ENCODE data around the gene CROCC2. TPM values are rescaled to one million over a fixed set of nuclear protein-coding genes. Genes with fewer than 3 reads are reported as not detected.

CROCC2 gene
- total RNA-seq (not detected), polyA plus RNA-seq (0.08 TPM)

DNA sequence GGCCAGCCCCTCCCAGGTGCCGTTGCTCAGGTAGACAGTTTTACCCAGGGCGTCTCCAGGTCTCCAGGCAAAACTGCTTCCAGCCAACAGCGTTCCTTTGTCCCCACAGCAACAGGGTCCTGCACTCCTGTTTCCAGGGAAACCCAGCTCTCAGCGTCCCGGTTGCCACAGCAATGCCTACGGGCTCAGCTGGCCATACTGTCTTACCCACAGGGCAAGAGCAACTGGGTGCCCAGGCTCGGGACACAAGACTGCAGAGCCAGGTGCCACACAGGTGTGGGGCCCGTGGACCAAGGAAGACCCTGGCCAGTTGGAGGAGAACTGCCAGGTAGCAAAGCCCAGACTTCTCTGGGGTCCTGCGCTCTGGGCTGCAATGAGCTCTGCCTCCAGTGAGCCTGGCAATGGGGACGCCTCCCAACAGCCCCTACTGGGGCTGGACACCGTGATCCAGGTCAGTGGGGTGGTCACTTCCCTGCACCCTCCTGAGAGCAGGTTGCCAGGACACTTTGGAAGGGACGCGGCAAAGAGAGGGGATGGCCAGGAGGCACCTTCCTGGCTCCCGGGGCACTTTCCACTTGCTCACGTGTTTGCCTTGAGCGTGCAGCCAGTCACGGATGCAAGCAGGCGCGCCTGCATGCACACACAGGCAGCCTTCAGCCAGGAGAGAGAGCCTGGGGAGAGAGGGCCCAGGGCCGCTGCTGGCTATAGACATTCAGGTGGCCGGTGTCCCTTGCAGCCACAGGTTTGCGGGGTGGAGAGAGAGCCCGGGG, at the start of gene CROCC2:
CROCC2 (plus strand) TSS at position 196 of the 770 bp plus-strand sequence; CDS start at position 374, 178 bp downstream.
- no peak for DNase-seq (ENCODE audit: extremely low spot score)
- Histone ChIP-seq H3K27ac (ENCODE audit: low read depth) (no peak within 1 kb of the TSS), H3K4me3 (ENCODE audit: low read depth, low read length) (no peak within 1 kb of the TSS), H3K4me1 (ENCODE audit: insufficient read depth) (no peaks in the 10 kb centered on the region), H3K36me3 (ENCODE audit: insufficient read depth) (no peaks in the 10 kb centered on the region)
- 52% methylated on average over 23 of the region's 23 CpGs for WGBS

DNA sequence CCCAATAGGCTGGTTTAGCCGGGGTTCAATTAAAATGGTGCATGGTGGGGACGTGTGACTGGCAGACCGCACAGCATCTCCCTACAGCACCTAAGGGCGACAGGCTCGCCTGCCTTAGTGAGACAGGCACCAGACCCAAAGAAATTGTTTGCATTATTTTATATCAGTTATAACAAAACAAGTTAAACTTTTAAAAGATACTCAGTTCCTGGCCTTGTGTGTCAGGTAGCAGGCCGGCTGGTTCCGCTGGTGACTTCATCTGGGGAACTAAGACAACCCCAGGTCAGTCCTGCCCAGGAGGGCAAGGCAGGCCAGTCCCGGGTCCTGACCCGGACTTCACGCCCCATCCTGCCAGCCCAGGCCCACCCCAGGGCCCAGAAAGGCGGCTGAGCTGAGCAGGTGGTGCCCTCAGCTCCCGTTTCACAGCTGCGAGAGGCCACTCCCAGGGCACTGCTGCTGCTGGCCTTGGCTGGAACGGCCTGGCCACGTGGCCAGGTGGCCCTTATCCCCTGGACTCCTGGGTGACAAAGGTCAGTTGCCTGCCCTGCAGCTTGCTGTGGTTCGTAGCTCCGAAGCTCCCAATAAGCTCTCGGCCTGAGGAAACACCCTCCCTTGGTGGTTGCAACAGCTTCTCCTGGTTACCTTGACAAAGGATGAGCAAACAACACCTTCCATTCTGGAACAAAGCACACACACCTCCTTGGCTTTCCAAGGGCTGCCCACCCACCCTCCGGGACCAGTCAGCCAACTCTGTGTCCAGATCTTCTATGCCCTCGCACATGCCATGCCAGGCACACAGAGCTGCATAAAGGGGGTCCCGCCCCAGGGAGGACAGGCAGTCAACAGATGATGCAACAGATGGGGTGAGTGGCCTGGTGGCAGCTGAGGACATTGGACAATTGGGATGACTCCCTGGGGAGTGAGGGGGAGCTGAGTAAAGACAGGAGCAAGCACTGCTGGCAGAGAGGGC, 48.8 kb upstream of the CROCC2 start:
- Histone ChIP-seq H3K36me3 (ENCODE audit: insufficient read depth) (no peaks in the 10 kb centered on the region), H3K4me1 (ENCODE audit: insufficient read depth) (no peaks in the 10 kb centered on the region), H3K4me3 (ENCODE audit: low read depth, low read length) (no peak overlapping the region), H3K27ac (ENCODE audit: low read depth) (no peak overlapping the region)
- WGBS: 84% methylated on average over 21 of the region's 21 CpGs
- DNase-seq (ENCODE audit: extremely low spot score): no peak

DNA sequence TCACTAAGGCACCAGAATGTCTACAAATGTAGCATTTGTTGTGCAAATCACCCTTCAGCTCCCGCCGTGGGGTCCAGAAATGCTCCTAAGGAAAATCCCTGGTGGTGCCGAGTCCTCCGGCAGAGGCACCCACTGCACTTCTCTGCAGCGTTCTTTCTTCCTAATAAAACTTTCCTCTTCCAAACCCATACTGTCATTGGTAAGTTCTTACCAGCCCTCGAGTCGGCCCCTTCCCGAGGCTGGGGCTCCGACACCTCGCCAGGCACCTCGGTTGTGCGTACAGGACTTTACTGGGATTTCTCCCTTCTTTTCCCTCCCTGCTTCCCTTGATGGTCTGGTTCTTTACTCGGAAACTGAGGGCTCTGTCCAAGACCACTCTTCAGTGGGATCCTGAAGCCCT, 47.8 kb upstream of the CROCC2 start:
- 80% methylated on average over 13 of the region's 13 CpGs for WGBS
- Histone ChIP-seq H3K36me3 (ENCODE audit: insufficient read depth) (no peaks in the 10 kb centered on the region), H3K27ac (ENCODE audit: low read depth) (no peak overlapping the region), H3K4me1 (ENCODE audit: insufficient read depth) (no peaks in the 10 kb centered on the region), H3K4me3 (ENCODE audit: low read depth, low read length) (no peak overlapping the region)
- DNase-seq (ENCODE audit: extremely low spot score): no peak

DNA sequence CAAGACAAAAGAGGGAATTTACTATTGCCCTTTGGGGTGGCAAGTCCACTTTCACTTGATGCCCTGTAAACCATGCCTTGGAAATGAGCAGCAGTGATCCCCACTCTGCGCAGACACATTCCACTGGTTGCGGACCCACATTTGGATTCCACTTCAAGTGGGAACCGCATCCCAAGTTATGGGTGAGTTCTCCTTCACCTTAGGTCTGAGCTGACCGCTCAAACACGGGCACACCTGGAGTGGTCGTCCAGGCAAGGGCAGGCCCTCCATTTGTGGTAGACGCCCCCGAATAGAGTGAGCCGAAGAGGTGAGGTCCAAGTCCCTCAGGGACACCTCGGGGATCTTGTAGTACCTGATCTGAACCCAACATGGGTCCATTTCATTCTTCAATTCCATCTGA, 47.3 kb upstream of the CROCC2 start:
- no peak overlapping the region for H3K4me3 ChIP-seq (ENCODE audit: low read depth, low read length)
- 93% methylated on average over 10 of the region's 10 CpGs for WGBS
- no peaks in the 10 kb centered on the region for H3K4me1 ChIP-seq (ENCODE audit: insufficient read depth)
- no peak for DNase-seq (ENCODE audit: extremely low spot score)
- H3K27ac ChIP-seq (ENCODE audit: low read depth): no peak overlapping the region
- no peaks in the 10 kb centered on the region for H3K36me3 ChIP-seq (ENCODE audit: insufficient read depth)

DNA sequence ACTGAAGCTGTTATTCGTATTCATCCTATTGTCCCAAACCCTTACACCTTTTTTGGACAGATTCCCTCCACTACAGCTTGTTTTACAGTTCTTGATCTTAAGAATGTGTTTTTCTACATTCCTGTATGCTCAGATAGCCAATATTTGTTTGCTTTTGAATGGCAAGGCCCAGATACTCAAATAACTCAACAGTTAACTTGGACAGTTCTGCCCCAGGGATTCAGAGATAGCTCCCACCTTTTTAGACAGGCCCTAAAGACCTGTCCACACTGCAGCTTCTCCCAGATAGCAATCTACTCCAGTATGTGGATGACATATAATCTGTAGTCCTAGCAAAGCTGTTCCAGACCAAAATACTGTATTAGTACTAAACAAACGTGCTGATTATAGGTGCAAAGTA, 44.6 kb upstream of the CROCC2 start:
- H3K4me1 ChIP-seq (ENCODE audit: insufficient read depth): no peaks in the 10 kb centered on the region
- 77% methylated on average over 2 of the region's 2 CpGs for WGBS
- no peak overlapping the region for H3K4me3 ChIP-seq (ENCODE audit: low read depth, low read length)
- no peak overlapping the region for H3K27ac ChIP-seq (ENCODE audit: low read depth)
- DNase-seq (ENCODE audit: extremely low spot score): no peak
- no peaks in the 10 kb centered on the region for H3K36me3 ChIP-seq (ENCODE audit: insufficient read depth)

DNA sequence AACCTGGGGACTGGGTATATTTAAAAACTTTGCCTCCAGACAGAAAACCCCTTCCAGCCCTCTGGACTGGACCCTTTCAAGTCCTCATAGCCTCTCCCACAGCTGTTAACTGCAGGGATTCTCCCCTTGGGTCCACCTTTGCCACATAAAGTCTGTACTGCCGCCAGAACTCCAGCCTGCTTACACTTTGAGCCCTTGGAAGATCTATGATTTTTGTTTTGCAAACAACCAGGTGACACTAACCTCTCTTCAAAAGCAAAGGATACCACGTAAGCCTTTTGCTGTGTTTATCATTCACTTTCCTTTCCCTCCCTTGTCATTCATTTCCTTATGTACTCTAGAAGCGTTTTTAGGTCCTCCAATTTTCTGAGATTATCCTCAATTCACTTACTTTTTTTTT, 41.7 kb upstream of the CROCC2 start:
- Histone ChIP-seq H3K27ac (ENCODE audit: low read depth) (no peak overlapping the region), H3K36me3 (ENCODE audit: insufficient read depth) (no peaks in the 10 kb centered on the region), H3K4me3 (ENCODE audit: low read depth, low read length) (no peak overlapping the region), H3K4me1 (ENCODE audit: insufficient read depth) (no peaks in the 10 kb centered on the region)
- DNase-seq (ENCODE audit: extremely low spot score): no peak
- WGBS: 70% methylated on average over 3 of the region's 3 CpGs

DNA sequence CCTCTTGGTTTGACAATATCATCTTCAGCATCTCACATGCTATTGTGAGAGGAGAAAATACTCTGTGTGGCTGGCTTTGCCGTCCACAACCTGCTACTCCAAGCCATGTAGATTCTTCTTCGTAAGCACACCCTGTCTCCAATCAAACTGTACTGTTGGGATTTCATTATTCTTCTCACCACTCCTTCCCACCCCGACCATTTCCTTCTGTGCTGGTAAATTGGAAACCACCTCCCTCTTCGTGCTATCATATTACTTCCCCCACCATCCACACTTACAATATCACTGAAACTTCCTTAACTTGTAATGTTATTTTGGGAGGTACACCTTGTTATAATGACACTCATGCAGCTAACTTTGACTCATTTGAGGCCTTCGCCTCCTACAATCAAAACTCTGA, 40.7 kb upstream of the CROCC2 start:
- DNase-seq (ENCODE audit: extremely low spot score): no peak
- WGBS: 77% methylated on average over 5 of the region's 5 CpGs

DNA sequence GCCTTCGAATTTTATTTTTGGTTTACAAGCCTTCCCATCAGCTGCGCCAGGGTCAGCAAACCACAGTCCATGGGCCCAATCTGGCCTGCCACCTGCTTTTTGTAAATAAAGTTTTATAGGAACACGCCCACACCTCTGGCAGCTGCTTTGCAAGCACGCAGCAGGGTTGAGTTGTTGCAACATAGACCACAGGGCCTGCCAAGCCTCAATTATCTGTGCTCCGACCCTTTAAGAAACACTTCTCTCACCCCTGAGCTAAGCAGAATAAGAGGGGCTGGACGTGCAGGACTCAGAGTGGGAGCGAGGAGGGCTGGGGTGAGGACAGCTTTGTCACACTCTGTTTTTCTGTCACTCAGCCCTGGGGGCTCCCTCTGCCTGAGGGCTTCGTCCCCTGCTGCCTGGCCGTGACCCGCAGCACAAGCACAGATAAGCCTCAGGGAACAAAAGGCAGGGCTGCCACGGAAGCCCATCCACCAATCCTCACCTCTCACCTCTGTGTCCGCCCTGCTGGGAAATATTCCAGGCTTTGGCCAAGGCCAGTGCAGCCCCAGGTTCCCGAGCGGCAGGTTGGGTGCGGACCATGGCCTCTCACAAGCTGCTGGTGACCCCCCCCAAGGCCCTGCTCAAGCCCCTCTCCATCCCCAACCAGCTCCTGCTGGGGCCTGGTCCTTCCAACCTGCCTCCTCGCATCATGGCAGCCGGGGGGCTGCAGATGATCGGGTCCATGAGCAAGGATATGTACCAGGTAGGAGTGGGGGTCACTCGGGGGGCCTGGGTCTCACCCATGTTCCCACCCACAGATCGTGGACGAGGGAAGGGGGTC, 37.6 kb upstream of the CROCC2 start, which contains the start of gene AGXT:
AGXT (plus strand) TSS at position 539 of the 823 bp plus-strand sequence; CDS start at position 581, 42 bp downstream.
- Histone ChIP-seq H3K36me3 (ENCODE audit: insufficient read depth) (no peaks in the 10 kb centered on the region), H3K4me1 (ENCODE audit: insufficient read depth) (no peaks in the 10 kb centered on the region), H3K27ac (ENCODE audit: low read depth) (no peak within 1 kb of the TSS), H3K4me3 (ENCODE audit: low read depth, low read length) (no peak within 1 kb of the TSS)
- no peak for DNase-seq (ENCODE audit: extremely low spot score)
- 67% methylated on average over 21 of the region's 21 CpGs for WGBS

More for the DNA sequence above, 40.7 kb upstream of the CROCC2 start:
- no peak overlapping the region for H3K4me3 ChIP-seq (ENCODE audit: low read depth, low read length)
- no peak overlapping the region for H3K27ac ChIP-seq (ENCODE audit: low read depth)
- no peaks in the 10 kb centered on the region for H3K4me1 ChIP-seq (ENCODE audit: insufficient read depth)
- no peaks in the 10 kb centered on the region for H3K36me3 ChIP-seq (ENCODE audit: insufficient read depth)

DNA sequence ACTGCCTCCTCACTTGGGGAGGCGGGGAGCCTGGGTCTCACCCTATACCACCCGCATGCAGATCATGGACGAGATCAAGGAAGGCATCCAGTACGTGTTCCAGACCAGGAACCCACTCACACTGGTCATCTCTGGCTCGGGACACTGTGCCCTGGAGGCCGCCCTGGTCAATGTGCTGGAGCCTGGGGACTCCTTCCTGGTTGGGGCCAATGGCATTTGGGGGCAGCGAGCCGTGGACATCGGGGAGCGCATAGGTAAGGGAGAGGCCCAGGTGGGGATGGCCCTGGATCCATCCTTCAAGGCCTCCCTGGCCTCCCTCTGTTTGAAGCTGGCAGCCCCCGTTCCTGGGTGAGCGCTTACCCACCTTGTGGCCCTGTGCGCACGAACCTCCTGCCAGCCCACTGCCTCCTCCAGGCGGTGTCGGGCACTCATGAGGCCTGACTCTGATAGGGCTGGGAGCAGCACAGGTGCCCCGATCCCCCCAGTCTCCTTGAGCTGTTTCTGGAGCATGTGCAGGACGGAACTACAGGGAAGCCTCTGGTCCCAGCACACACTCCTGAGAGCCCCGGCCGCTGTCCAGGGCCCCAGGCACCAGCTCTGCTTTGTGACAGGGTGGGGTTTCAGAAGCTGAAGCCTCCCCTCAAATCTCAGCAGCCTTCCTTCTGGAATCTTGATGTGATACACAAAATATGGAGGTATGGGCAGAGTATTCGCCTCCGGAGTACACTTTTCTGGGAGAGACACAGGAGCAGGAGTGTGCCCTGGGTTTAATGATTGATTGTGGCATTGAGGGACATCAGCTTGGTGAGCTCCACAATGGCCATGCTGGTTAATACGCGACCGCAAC, 36.8 kb upstream of the CROCC2 start:
- 91% methylated on average over 25 of the region's 25 CpGs for WGBS
- no peaks in the 10 kb centered on the region for H3K36me3 ChIP-seq (ENCODE audit: insufficient read depth)
- no peak overlapping the region for H3K4me3 ChIP-seq (ENCODE audit: low read depth, low read length)
- DNase-seq (ENCODE audit: extremely low spot score): no peak
- no peak overlapping the region for H3K27ac ChIP-seq (ENCODE audit: low read depth)
- H3K4me1 ChIP-seq (ENCODE audit: insufficient read depth): no peaks in the 10 kb centered on the region

DNA sequence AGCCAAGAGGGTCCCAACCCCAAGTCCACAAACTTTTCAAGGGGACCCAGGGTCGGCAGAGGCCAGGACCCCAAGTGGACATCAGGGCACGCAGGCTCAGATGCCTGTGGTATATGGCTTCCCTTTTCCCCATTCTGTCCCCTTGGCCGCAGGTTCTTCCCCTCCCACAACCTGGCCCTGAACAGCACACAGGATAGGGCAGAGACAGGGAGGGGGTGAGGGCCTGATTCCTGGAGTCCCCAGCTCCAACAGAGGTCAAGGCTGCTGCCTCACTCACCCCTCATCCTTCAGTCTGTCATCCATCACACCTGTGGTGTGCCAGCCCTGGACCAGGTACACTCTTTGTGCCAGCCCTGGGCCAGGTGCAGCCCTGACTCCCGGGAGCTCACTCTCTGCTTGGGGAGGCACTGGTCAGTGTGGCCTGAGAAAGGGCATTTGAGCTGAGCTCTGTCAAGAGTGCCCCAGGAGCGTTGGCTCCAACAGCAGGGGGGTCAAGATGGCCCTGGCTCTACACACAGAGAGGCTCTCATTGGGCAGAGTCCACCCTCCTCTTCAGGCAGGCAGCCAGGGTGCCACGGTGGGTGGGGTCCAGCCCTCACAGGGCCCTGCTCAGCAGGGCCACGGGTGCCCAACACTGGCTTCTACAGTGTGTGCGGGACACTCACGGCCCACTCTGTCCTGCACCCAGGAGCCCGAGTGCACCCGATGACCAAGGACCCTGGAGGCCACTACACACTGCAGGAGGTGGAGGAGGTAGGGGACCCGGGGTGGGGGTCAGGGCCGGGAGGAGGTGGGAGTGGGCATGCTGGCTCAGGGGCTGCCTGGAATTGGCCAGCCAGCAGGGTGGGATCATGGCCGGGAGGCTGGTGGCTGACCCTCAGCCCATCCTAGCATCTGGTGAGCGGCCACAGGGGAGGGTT, 35.9 kb upstream of the CROCC2 start:
- no peaks in the 10 kb centered on the region for H3K36me3 ChIP-seq (ENCODE audit: insufficient read depth)
- H3K27ac ChIP-seq (ENCODE audit: low read depth): no peak overlapping the region
- H3K4me1 ChIP-seq (ENCODE audit: insufficient read depth): no peaks in the 10 kb centered on the region
- WGBS: 87% methylated on average over 15 of the region's 15 CpGs
- H3K4me3 ChIP-seq (ENCODE audit: low read depth, low read length): no peak overlapping the region
- DNase-seq (ENCODE audit: extremely low spot score): no peak

DNA sequence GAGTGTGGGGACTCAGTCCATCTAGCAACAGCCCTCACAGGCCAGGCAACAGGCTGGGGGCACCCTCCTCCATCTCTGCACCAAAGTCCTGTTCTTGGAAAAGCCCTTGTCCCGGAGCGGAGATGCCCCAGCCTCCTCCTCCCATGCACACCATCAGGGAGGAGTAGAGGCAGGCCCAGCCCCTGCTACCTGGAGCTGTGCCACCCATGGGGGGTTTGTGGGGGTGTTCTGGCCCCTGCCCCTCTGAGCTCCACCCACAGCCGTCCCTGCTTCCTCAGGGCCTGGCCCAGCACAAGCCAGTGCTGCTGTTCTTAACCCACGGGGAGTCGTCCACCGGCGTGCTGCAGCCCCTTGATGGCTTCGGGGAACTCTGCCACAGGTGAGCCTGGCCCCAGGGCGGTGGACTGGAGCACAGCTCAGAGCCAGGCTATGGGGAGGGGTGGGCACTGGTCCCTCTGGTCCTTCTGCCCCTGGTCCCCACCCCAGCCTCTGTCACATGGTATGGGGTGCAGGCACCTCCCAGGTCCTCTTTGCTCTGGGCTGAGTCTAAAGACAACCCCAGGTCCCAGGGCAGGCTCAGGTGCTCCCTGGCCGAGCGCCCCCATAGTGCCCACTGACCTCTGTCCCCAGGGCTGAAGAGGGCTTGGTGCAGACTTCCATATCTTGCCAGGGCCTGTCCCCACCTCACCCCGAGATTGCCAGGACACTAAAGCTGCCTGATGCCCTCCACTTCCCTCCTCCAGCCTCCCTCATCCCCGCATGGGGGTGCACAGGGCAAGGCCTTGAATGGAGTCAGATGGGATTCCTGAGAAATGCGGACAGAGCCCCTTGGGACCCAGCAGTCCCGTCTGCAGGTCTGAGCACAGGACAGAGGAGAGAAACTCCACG, 34.8 kb upstream of the CROCC2 start:
- no peak overlapping the region for H3K27ac ChIP-seq (ENCODE audit: low read depth)
- H3K4me1 ChIP-seq (ENCODE audit: insufficient read depth): no peaks in the 10 kb centered on the region
- no peaks in the 10 kb centered on the region for H3K36me3 ChIP-seq (ENCODE audit: insufficient read depth)
- no peak overlapping the region for H3K4me3 ChIP-seq (ENCODE audit: low read depth, low read length)
- 82% methylated on average over 16 of the region's 16 CpGs for WGBS
- no peak for DNase-seq (ENCODE audit: extremely low spot score)
